Posterior vena cava (tissue), 2 donors: ENCODE data around the gene KRTAP4-12. TPM values are rescaled to one million over a fixed set of nuclear protein-coding genes. Genes with fewer than 3 reads are reported as not detected.
"Not testable (repeated sequence)": the region's sequence is repeated elsewhere in the genome, so short reads cannot be mapped to it uniquely, and the experiment has no call there.

Experiments
- DNase-seq: peaks from one replicate; pipeline ENCODE4 v3.0.0-alpha.2; 2020; ENCODE audit warnings: low spot score
- intact Hi-C, 2 donors: fragments of 100-400 bp; cut with DNase I; formaldehyde crosslinking; loops; one replicate each; pipeline versions ENCODE4 v1.14.1 to v1.14.2; 2022 to 2023
- total RNA-seq, 2 donors: library from RNA; stranded (reverse); fragmentation: NEBNext Ultra II Directional; extraction: Animal tissue kit (Norgen Biotek cat#: 25700); gene quantifications; one replicate each; pipeline ENCODE4 v1.2.1, GENCODE V29; 2021
- donor health status: DM: yes; HTN: yes; CAD: no.
- donor health status: DM: yes; HTN: yes; CAD: no.

The KRTAP4-12 gene
- total RNA-seq, 2 donors from 2014 or later: not detected

DNA sequence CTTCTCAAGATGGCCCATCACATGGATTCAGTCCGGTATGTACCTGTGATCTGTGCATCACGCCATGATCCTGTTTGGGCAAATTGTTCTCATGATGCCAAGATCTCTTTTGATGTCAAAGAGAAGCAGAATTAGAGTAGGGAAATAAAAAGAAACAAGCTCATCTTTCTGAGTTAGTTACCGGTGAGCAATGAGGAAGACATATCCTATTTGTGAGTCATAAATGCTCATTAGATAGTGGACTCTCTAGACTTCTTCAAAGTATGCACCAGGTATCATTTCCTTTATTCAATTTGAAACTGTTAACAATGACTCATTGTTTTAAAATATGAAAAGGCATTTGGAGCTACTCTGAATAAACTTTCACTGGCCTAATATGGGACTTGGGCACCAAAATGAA, 8.0 kb upstream of the KRTAP4-12 start:
- intact Hi-C loops: no loop called here
- DNase-seq: no peak

DNA sequence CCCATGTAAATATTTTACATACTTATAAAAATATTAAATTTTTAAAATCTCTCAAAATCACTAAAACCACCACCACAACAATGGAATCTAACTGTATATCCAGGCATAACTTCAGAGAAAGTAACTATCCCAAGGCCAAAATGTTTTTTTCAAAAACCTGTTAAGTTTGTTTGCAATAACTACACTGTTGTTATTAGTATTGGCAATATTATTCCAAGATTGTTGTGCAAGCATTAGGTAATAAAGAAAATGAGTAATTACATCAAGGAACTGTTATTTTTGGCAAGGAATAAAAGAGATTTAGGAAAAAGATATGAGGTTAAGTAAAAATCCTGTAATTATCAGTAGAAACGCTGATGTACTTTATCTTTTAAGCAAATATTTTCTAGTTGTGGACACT, 3.4 kb upstream of the KRTAP4-12 start:
- no peak for DNase-seq
- intact Hi-C loops: no loop called here

DNA sequence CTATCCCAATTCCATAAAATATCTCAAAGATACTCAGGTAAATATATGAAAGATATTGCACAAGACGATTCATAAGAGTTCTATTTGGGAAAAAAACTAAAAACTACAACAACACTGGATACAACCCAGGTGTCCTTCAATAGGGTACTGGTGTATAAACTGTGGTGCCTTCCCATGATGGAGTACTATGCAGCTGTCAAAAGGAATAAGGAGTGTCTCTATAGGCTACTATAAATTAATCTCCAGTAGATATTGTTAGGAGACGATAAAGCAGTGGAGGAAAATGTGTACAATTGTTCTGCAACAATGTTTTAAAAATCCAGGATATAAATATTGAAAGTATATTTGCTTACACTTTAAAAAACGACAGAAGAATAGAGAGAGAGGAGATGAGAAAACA, 2.4 kb upstream of the KRTAP4-12 start:
- DNase-seq: no peak
- intact Hi-C loops: no loop called here

DNA sequence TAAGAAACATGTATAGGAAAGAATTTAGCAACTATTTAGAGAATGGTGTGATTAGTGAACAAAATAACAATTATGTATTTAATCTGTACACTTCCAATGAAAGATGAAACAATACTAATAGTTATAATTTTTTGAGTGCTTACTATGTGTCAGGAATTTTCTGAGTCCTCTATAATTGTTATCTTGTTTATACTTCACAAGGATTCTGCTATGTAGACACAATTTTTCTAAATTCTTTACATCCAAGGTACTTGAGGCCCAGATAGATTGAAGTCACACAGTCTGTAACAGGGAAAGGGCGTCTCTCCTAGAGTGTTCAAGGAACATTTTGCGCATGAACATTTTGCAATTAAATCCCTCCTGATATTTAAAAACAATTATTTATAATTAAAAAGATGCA, 1.1 kb upstream of the KRTAP4-12 start:
- DNase-seq: no peak
- intact Hi-C loops: no loop called here

DNA sequence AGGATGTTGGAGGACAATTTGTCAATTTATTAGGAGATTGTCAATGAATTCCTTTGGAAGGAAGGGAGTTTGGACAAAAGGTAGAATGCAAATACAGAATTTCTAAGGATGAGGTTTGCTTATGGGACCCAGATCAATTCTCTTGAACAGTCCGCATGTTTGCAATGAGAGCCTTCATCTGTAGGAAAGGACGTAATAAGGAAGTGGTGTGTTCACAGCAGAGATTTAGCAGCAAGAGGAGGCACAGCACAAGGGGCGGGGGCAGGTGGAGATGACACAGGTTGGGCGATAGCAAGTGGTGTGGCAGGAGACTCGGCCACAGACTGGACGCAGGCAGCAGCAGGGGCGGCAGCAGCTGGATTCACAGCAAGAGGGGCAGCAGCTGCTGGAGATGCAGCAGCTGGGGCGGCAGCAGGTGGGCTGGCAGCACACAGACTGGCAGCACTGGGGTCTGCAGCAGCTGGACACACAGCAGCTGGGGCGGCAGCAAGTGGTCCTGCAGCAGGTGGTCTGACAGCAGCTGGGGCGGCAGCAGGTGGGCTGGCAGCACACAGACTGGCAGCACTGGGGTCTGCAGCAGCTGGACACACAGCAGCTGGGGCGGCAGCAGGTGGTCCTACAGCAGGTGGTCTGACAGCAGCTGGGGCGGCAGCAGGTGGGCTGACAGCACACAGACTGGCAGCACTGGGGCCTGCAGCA, 541 bp downstream of the KRTAP4-12 start:
- intact Hi-C loops, DNase-seq: not testable (repeated sequence)

DNA sequence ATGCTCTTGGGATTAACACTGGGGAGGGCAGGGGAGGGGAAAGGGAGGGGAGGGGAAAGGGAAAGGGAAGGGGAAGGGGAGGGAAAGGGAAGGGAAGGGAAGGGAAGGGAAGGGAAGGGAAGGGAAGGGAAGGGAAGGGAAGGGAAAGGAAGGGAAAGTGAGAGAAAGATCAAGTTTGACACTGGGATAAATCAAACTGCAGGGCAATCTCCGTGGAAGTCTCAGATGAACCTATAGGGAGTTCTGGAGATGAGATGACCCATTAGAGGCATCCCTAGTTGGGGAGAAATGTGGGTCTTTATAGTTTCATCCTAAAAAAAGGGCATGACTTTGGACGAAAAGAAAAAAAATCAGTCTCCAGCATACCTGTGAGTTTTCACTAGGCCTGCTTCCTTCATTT, 2.2 kb downstream of the KRTAP4-12 start:
- no peak for DNase-seq
- intact Hi-C loops: no loop called here

DNA sequence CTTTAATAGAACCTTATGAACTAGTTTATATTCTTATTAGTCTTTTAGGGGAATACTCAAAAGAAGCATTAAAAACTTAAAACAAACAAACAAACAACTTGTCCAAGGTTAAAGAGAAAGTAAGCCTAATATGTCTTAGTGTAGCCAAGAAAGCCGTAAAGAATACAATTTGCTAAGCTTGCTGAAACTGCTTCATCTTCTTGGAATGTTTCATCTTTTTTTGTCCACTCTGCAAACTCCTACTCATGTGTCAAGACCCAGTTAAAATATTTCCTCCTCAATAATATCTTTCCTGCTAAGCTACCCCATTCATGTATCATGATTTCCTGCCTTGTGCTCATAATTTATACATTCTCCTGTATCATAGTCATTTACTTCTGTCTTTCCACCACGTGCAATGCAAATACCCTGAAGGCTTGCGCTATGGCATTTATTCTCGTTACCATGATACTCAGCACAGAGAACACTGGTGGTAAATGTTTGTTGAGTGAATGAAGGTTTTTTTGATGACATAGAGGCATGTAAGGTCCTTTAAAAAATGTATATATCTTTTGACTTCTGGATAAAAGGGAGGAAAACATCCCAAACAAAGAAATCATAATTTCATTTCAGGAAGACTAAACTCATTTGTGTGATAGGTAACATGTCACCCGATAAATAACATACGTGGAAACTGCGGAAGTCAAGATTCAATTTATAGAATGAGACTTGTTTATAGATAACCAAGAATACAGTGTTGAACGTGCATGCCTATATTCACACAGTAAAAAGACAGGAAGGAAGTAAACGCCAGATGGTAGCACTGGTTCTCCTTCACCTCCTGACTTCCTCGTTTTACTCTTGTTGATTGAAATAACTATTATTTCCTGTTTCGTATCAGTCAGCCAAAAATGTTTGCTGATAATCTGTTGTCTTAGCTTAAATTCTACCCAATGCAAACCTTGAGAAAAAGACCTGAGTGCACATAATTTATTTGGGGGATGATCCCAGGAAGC, 4.0 kb downstream of the KRTAP4-12 start:
- intact Hi-C loops, DNase-seq: not testable (repeated sequence)

DNA sequence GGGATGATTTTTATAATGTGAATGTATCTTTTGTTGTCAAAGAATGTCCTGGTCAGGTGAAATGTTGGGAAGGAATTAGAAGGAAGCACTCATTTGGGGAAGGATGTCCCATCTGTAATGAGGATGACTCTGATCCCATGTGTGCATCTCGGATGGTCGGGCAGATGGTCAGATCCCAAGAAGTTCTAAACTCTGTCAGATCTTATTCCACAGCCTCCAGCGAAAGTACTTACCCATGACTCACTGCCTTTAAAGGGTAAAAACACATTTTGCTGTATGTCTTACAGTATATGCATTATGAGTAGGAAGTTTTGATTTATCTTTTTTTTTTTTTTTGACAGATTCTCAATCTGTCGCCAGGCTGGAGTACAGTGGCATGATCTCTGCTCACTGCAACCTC, 5.3 kb downstream of the KRTAP4-12 start:
- no peak for DNase-seq
- intact Hi-C loops: no loop called here

DNA sequence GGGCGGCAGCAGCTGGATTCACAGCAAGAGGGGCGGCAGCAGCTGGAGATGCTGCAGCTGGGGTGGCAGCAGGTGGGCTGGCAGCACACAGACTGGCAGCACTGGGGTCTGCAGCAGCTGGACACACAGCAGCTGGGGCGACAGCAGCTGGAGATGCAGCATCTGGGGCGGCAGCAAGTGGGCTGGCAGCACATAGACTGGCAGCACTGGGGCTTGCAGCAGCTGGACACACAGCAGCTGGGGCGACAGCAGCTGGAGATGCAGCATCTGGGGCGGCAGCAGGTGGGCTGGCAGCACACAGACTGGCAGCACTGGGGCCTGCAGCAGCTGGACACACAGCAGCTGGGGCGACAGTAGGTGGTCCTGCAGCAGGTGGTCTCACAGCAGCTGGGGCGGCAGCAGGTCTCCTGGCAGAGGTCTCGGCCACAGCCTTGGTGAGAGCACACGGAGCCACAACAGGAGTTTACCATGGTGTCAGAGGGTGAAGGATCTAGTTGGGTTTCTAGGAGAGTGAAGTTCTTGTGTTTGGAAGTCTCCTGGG, 6.1 kb downstream of the KRTAP4-12 start, which contains the start of gene KRTAP4-11:
TSS of gene KRTAP4-11 (minus strand) at position 528 of the 541 bp plus-strand sequence. CDS start at position 470, 58 bp downstream.
- intact Hi-C loops: not testable (repeated sequence)

DNA sequence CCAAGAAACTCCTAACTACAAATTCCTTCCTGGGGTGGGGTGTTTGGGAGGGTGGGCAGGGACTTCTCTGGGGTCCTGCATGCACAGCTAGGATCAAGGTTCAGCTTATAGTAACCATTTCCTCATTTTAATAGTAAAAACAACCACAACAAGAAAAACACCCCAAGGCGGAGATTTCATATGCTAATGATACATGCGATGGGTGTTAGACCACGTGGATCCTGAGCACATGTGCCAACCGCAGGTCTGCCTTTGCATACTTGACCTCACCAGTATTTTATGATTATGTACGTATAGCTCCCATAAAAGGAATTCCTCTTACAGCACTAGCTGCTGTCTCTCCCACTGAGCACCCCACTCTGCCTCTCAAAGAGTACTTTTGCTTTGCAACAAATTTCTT, 7.7 kb downstream of the KRTAP4-12 start:
- no peak for DNase-seq
- intact Hi-C loops: no loop called here

More for the DNA sequence above, 6.1 kb downstream of the KRTAP4-12 start, which contains the start of gene KRTAP4-11:
- DNase-seq: not testable (repeated sequence)

DNA sequence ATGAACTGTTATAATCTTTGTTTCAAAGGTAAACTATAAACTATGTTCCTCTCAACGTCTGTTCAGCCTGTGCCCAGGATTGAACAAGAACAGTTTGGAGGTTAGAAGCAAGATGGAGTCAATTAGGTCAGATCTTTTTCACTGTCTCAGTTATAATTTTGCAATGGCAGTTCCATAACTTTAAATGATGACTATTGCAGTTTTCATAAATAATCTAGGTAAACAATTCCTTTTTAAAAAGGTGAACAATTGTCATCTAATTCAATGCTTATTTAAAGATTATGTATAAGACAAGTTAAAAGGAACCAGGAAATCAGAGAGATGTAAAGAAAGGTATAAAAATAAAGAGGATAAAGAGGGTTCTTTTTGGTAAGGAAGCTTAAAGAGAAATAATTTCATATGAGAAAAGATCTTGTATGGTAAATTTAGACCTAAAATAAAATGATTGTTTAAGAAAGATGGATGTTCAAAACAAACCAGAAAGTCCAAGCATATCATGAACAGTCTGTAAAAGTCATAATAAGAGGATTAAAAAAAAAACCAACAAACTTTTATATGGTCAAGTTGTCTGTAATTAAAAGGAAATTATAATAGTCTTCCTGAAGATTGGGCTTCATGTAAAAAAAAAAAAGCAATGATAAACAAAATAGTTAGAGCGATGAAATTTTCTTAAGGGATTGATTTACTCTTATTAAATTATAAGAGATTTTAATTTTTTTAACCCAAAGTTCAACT, 12.7 kb downstream of the KRTAP4-12 start:
- no peak for DNase-seq

DNA sequence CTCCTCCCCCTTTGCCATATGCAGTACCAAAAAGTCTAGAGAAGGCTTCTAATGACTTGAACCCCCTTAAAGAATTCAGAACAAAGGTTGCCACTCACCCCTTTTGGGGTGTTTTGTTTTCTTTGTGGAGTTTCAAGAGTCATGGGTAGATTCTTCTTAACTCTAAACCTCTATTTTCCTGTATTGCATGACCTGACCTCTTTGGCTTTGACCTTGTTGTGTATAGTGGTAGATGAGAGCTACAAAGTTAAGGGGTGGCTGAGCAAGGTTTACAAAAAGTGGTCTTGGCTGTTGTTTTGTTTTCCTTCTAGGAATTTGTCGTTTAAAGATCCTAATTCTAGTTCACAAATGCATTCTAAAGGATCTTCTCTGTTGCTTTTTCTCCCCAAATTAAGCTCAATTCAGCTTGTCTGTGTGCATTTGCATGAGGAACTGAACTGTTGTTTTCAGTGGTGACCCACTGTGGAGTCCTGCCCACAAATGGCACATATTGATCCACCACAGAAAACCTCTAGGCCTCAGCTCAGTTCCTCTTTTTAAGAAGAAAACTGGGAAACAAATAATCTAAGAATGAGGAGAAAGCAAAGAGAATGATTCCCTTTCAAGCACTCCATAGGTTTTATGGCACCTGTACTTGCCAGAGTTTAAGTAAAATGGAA, 15.1 kb downstream of the KRTAP4-12 start:
- not testable (repeated sequence) for DNase-seq
- intact Hi-C loops: loop anchor here in 1 of 2 donors (1.0 kb wide), 1 partner anchor 21 kb away; no protein-coding TSS in a partner anchor

More for the DNA sequence above, 12.7 kb downstream of the KRTAP4-12 start:
- intact Hi-C loops: no loop called here

DNA sequence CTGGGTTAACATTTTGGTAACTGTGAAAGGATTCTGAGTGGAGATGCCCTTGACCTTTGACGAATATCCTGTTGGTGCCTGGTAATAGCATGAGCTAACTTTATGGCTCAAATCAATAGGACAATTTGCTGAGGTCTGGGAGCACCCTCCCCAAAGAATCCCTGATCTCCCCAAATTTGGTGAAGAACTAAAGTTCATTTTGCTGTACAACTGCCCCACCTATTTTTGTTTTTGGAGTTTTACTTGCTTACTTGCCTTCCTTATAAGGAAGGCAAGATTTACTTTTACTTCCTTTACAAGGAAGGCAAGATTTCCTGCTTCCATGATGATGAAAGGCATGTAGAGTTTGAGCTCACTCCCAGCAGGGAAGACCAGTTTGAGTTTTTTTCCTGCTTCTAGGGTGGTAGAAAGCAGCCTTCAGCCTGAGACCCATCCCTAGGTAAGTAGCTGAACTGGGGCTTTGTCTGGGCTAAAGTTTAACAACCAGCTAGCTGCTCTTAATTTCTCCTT, 16.0 kb downstream of the KRTAP4-12 start:
- intact Hi-C loops: loop anchor here in 1 of 2 donors (1.0 kb wide), 1 partner anchor 20 kb away; no protein-coding TSS in a partner anchor
- no peak for DNase-seq

DNA sequence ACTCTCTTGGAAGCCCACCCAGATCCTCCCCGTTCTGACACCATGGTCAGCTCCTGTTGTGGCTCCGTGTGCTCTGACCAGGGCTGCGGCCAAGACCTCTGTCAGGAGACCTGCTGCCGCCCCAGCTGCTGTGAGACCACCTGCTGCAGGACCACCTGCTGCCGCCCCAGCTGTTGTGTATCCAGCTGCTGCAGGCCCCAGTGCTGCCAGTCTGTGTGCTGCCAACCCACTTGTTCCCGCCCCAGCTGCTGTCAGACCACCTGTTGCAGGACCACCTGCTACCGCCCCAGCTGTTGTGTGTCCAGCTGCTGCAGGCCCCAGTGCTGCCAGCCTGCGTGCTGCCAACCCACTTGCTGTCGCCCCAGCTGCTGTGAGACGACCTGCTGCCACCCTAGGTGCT, 18.6 kb downstream of the KRTAP4-12 start, which contains the start of gene KRTAP4-9:
TSS of gene KRTAP4-9 (plus strand) at position 43 of the 400 bp plus-strand sequence. CDS start at position 43, 0 bp downstream.
- DNase-seq, intact Hi-C loops: not testable (repeated sequence)

DNA sequence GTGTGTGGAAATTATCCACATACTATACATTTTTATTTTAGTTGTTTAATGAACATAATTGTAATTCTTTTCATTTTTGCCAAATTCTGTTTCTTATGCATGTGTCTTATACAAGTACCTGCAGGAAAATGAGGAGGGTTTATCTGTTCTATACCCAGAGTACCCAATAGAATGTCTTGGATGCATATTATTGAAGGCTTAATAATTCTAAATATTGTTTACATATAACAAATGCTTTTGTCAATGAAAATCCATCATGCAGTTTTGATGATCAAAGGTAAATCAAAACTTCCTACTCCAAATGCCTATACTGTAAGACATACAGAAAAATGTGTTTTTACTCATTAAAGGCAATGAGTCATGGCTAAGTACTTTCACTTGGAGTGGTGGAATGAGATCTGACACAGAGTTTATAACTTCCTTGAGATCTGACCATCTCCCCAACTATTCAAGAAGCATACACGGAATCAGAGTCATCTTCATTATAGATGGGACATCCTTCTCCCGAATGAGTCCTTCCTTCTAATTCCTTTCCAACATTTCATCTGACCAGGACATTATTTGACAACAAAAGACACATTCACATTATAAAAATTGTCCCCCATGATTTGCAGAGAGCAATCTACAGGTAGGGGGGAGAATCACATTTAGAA, 19.5 kb downstream of the KRTAP4-12 start:
- intact Hi-C loops, DNase-seq: not testable (repeated sequence)

DNA sequence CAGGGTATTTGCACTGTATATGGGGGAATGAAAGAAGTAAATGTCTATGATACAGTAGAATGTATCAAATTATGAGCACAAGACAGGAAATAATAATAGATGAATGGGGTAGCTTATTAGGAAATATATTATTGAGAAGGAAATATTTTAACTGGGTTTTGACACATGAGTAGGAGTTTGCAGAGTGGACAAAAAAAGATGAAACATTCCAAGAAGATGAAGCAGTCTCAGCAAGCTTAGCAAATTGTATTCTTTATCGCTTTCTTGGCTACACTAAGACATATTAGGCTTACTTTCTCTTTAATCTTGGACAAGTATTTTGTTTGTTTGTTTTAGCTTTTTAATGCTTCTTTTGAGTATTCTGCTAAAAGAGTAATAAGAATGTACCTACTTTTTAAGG, 20.1 kb downstream of the KRTAP4-12 start:
- intact Hi-C loops: no loop called here
- DNase-seq: no peak

DNA sequence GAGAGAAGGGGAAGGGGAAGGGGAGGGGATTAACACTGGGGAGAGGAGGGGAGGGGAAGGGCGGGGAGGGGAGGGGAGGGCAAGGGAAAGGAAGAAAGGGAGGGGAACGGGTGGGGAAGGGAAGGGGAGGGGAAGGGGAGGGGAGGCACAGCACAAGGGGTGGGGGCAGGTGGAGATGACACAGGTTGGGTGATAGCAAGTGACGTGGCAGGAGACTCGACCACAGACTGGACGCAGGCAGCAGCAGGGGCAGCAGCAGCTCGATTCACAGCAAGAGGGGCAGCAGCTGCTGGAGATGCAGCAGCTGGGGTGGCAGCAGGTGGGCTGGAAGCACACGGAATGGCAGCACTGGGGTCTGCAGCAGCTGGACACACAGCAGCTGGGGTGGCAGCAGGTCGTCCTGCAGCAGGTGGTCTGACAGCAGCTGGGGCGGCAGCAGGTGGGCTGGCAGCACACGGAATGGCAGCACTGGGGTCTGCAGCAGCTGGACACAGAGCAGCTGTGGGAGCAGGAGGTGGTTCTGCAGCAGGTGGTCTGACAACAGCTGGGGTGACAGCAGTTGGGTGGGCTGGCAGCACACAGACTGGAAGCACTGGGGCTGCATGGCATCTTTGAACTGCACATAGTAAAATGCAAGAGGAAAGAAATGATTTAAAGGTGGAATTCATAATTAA, 22.3 kb downstream of the KRTAP4-12 start, which contains the start of gene KRTAP4-16:
TSS of gene KRTAP4-16 (minus strand) at position 624 of the 674 bp plus-strand sequence. CDS start at position 624, 0 bp downstream.
- DNase-seq: no peak
- intact Hi-C loops: no loop called here
